Activated CD8-positive, alpha-beta memory T cell treated with anti-CD3 and anti-CD28 coated beads, Interleukin-2, amount 50 U/mL, for 4 hours (primary cell): ENCODE measurements around the gene CTXND1.
"Not testable (repeated sequence)": the region's sequence is repeated elsewhere in the genome, so short reads cannot be mapped to it uniquely, and the experiment has no call there.

Source experiments
- DNase-seq: peaks from one replicate; pipeline ENCODE4 v3.0.0-alpha.2; 2020

Gene CTXND1

GRCh38 chr15:80252121-80252518, at the start of gene CTXND1:
Gene CTXND1 (minus strand): TSS chr15:80252213. CDS start chr15:80201949, 50,264 bp downstream.
- no peak for DNase-seq

GRCh38 chr15:80301472-80301871, 49.5 kb upstream of the CTXND1 start:
- DNase-seq: no peak

DNA sequence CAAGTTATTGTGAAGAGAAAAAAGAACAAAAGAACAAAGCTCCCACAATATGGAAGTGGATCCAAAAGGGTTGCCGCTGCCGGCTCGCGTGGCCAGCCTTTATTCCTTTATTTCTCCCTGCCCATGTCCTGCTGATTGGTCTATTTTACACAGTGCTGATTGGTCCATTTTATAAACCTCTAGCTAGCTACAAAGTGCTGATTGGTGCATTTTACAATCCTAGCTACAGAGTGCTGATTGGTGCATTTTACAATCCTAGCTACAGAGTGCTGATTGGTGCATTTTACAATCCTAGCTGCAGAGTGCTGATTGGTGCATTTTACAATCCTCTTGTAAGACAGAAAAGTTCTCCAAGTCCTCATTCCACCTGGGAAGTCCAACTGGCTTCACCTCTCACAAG, 43.8 kb upstream of the CTXND1 start:
- DNase-seq: not testable (repeated sequence)

DNA sequence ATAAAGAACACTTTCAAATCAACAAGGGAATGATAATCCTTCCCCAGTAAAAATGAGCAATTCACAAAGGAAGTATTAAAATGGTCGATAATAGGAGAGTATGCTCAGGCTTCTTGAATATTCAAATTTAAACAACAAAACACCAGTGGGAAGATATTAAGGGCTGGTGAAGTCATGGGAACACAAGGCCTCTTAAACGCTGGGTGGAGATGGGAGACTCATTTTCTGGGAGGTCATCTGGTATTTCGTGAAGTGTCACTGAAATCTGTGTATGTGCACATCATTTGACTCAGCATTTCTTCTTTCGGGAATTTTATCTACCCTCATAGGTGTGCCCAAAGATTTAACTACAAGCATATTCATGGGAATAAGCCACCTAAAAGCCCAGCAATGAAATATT, 40.1 kb upstream of the CTXND1 start:
- DNase-seq: no peak

GRCh38 chr15:80290891-80291290, 38.9 kb upstream of the CTXND1 start:
- DNase-seq: not testable (repeated sequence)

DNA sequence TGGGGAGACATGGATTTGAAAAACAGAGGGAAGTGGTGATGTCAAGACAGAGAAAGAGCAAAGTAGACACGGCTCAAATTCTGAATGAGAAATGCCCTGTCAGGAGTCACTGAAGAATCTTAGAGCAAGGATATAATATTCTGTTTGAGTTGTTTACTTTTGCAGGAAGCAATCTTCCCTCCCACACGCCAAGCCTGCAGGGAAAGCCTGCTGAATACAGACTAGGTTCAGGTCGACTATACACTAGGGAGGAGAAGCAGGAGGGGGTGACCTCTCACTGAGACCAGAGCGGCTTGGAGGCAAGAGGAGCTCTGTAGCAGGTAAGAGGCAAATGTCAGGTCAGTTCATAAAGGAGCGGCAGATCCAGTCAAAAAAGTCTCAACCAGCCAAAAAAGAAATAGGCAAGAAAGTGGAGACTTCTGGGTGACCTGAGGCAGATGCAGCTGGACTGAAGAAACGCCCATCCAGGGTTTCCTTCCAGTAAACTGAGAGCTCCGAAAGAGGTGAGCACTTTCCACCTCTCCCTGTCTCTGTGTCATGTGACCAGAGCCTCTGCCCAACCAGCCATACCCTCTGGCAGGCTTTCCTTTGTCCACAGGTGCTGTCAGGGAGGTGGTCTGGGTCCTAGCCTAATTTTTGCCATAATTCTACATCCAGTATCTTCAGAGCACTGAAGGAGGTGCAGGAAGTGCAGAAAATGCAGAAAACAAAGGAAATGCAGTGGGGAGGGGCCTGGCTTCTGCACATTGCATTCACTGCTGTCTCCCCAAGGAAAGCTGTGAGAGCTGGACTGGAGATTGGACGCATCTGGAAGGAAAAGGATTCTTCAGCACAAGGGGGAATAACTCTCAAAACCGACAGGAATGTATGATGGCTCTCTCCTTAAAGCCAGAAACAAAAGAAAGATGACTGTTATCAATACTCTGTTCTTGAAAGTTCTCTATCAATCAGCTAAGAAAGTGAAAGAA, 37.8 kb upstream of the CTXND1 start:
- DNase-seq: no peak

DNA sequence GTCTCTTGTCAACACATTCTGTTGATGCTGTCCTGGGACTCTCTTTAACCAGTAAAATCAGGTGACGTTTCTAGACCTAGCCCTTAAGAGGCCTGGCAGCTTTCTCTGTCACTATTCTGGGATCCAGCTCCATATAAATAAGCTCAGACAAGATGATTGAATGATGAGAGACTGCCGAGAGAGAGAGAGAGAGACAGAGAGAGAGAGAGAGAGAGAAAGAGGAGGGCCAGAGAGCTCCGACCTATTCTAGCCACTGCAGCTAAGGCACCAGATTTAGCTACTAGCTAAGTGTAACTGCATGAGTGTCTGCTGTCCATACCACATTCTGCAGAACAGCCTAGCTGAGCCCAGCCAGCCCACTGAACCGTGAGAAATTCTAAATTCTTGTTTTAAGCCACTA, 36.1 kb upstream of the CTXND1 start:
- DNase-seq: no peak

GRCh38 chr15:80286055-80286454, 34.0 kb upstream of the CTXND1 start:
- no peak for DNase-seq

- DNase-seq: no peak
Observed at GRCh38 chr15:80285379-80285778, 33.4 kb upstream of the CTXND1 start.

DNA sequence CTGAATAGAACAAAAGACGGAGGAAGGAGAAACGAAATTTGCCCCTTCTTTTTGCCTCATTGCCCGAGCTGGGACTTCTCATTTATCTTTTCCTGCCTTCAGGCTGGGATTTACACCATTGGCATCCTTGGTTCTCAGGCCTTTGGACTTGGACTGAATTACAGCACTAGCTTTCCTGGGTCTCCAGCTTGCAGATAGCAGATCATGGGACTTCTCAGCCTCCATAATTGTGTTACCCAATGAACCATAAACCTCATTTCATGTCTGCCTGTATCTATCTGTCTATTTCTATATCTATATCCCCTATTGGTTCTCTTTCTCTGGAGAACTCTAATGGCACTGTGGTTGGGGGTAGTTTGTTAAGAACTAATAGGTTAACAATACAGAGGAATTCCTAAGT, 31.5 kb upstream of the CTXND1 start:
- no peak for DNase-seq

- DNase-seq: no peak
Observed at GRCh38 chr15:80277147-80277546, 25.1 kb upstream of the CTXND1 start.

DNA sequence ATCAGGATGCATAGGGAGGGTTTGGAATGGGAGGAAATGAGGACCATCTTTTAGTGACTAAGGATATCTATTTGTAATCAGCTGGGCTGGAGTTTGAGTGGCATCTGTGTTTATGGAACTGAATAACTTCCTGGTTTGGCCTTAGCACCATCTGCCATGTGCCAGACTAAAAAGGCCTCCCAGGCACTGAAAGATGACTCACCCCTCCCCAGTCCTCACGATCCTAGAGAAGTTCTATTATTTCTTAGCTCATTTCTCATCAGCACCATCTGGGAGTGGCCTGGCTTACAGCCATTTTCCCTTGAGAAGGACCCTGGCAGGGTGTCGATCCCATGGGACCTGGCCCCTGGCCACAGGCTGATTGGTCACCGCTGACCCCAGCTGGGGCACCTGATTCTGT, 23.9 kb upstream of the CTXND1 start:
- DNase-seq: no peak

- DNase-seq: no peak
Observed at GRCh38 chr15:80274996-80275395, 23.0 kb upstream of the CTXND1 start.

GRCh38 chr15:80274554-80274953, 22.5 kb upstream of the CTXND1 start:
- DNase-seq: no peak

- no peak for DNase-seq
Observed at GRCh38 chr15:80272987-80273386, 21.0 kb upstream of the CTXND1 start.

DNA sequence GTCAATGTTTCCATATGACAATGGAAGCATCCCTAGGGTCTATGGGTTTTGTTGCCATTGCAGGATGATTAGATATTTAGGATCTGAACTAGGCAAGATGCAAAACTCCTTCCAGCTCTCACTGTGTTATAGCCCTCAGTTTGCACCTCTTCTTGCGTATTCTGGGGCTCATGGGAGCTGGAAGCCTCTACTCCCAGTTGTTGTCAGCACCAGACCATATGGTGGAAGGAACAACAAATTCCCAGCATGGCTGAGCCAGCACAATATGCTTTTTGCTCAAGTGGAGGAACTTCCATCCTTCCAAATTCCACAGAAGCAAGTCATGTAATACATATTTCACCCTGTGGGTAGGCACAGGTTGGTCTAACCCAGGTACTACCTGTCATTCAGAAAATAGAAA, 18.5 kb upstream of the CTXND1 start:
- DNase-seq: no peak

- DNase-seq: no peak
Observed at GRCh38 chr15:80268101-80268500, 16.1 kb upstream of the CTXND1 start.

DNA sequence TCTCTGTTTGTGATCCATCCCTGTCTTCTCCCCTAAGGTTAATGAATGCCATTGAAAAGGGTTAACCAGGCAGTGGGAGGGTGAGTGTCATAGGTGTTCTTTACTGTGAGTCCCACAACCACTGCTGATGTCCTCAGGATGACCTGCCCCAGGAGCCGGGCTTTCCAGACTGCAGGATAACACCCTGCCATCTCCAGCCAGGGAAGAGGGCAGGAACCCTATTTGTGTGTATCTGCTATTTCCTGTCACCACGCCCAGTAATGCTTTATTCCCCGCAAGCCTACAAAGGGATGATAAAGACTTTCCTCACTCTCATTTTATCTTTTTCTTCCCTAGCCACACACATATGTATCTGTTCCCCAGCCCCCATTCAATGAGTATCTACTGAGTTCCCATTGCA, 15.6 kb upstream of the CTXND1 start:
- no peak for DNase-seq

- no peak for DNase-seq
Observed at GRCh38 chr15:80266745-80267144, 14.7 kb upstream of the CTXND1 start.

- DNase-seq: no peak
Observed at GRCh38 chr15:80266113-80266512, 14.1 kb upstream of the CTXND1 start.

- no peak for DNase-seq
Observed at GRCh38 chr15:80265021-80265420, 13.0 kb upstream of the CTXND1 start.

GRCh38 chr15:80264031-80264430, 12.0 kb upstream of the CTXND1 start:
- no peak for DNase-seq

DNA sequence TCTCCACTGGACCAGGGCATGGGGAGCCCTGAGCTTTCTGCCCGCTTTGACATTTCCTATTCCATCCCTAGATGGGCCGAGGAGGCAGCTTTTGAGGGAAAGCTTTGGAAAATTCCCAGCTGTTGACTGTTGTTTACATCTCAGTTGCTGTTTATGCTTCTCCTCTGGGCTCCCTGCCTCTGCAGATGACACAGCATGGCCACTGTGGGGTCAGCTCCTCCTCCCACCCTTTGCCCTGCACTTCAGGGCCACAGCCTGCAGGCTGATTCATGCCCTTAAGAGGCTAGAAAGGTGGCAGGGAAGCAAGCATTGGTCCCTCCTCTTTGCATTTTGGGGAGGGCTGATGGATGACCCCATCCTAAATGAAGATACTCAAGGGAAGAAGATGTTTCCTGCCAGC, 8.5 kb upstream of the CTXND1 start:
- no peak for DNase-seq

DNA sequence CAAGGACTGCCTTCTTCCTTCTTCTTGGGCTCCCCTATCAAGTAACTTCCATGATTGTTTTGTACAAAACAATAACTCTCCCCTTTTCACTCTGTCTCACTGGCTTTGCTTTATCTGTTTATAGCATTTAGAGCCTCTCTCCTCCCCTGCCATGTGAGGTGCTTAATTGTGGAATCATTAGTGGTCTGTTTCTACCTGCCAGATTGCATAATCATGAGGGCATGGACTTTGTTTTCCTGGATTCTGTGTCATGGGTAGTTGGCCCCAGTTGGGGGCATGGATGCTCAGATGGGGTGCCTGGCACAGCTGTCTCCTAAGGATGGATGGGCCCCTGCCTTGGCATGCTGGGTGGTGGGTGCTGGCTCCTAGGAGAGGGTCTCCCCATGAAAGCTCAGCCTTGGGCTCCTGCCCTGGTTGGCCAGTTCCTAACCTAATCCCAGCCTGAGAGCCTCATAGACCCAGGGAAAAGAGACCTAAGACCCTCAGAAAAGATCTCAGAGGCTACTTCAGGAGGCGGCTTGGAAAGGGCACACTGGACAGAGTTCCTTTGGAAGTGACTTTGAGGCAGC, 8.0 kb upstream of the CTXND1 start:
- DNase-seq: no peak
